Activated CD4-positive, alpha-beta memory T cell treated with anti-CD3 and anti-CD28 coated beads, Interleukin-2, amount 10 ng/mL, durations not matched to agents 7 days and 5 days (primary cell): ENCODE results near the gene OR7C1. TPM values are rescaled to one million over a fixed set of nuclear protein-coding genes. Genes with fewer than 3 reads are reported as not detected.

ENCODE experiments used
- CTCF ChIA-PET: fragments of 350-600 bp; sonication (Branson Sonifier 250); formaldehyde crosslinking; loops from one replicate; lab custom pipeline; 2021; ENCODE audit warnings: antibody characterized with exemption, inconsistent platforms; lab: Charles Lee
- POLR2A ChIA-PET: fragments of 350-600 bp; sonication (Branson Sonifier 250); formaldehyde crosslinking; loops from one replicate; lab custom pipeline; 2021; ENCODE audit warnings: antibody characterized with exemption; lab: Charles Lee
- DNase-seq: peaks from one replicate; pipeline ENCODE4 v3.0.0-alpha.2; 2020
- H3K27ac Mint-ChIP-seq: one replicate; pipeline ENCODE4 v1.8.0; 2021; ENCODE audit warnings: mild to moderate bottlenecking, mixed read lengths
- H3K27me3 Mint-ChIP-seq: one replicate; pipeline ENCODE4 v1.8.0; 2021; ENCODE audit warnings: mixed read lengths
- H3K36me3 Mint-ChIP-seq: one replicate; pipeline ENCODE4 v1.8.0; 2021; ENCODE audit warnings: low read depth, mixed read lengths
- H3K4me1 Mint-ChIP-seq: one replicate; pipeline ENCODE4 v1.8.0; 2021; ENCODE audit warnings: mixed read lengths
- H3K4me3 Mint-ChIP-seq: one replicate; pipeline ENCODE4 v1.8.0; 2021; ENCODE audit warnings: mild to moderate bottlenecking, mixed read lengths
- H3K9me3 Mint-ChIP-seq: one replicate; pipeline ENCODE4 v1.8.0; 2021; ENCODE audit warnings: mixed read lengths
- total RNA-seq, 2 experiments: library from RNA; stranded (reverse); gene quantifications; one replicate each; pipeline ENCODE4 v1.2.3, GENCODE V29; 2021

The OR7C1 gene
- not detected for total RNA-seq

GRCh38 chr19:14835011-14835410 is at the start of gene OR7C1, which contains the start of gene OR7A5:
TSS of gene OR7C1 (minus strand) at chr19:14835185. CDS start at chr19:14800136, 35,049 bp downstream.
TSS of gene OR7A5 (minus strand) at chr19:14835185. CDS start at chr19:14828241, 6,944 bp downstream.
- Mint-ChIP-seq H3K36me3 (no peaks in the 10 kb centered on the region), H3K9me3 (no peaks in the 10 kb centered on the region), H3K27ac (no peak within 1 kb of the TSS), H3K27me3 (no peaks in the 10 kb centered on the region), H3K4me1 (no peaks in the 10 kb centered on the region), H3K4me3 (no peak within 1 kb of the TSS)
- ChIA-PET POLR2A (no interaction called here), CTCF (no interaction called here)
- no peak for DNase-seq

GRCh38 chr19:14871619-14872230 is 36.7 kb upstream of the OR7C1 start:
- Mint-ChIP-seq H3K9me3 (no peaks in the 10 kb centered on the region), H3K4me1 (no peaks in the 10 kb centered on the region), H3K36me3 (no peaks in the 10 kb centered on the region), H3K4me3 (no peak overlapping the region), H3K27me3 (peaks cover 12% of the 10 kb centered on the region), H3K27ac (no peak overlapping the region)
- CTCF ChIA-PET, result no interaction called here
- DNase-seq, result no peak
- POLR2A ChIA-PET, result no interaction called here

- no peaks in the 10 kb centered on the region for H3K4me1 Mint-ChIP-seq
- H3K9me3 Mint-ChIP-seq, result no peaks in the 10 kb centered on the region
- no peak for DNase-seq
- H3K27me3 Mint-ChIP-seq, result peaks cover 18% of the 10 kb centered on the region
- H3K36me3 Mint-ChIP-seq, result no peaks in the 10 kb centered on the region
- ChIA-PET POLR2A (no interaction called here), CTCF (no interaction called here)
- no peak overlapping the region for H3K27ac Mint-ChIP-seq
- H3K4me3 Mint-ChIP-seq, result no peak overlapping the region
Observed at GRCh38 chr19:14868497-14868896, 33.5 kb upstream of the OR7C1 start.

- no peaks in the 10 kb centered on the region for H3K36me3 Mint-ChIP-seq
- ChIA-PET POLR2A (no interaction called here), CTCF (no interaction called here)
- H3K9me3 Mint-ChIP-seq, result no peaks in the 10 kb centered on the region
- no peak within 1 kb of the TSS for H3K4me3 Mint-ChIP-seq
- no peaks in the 10 kb centered on the region for H3K4me1 Mint-ChIP-seq
- peaks cover 11% of the 10 kb centered on the region for H3K27me3 Mint-ChIP-seq
- H3K27ac Mint-ChIP-seq, result no peak within 1 kb of the TSS
- no peak for DNase-seq
Observed at GRCh38 chr19:14848822-14849221, 13.8 kb upstream of the OR7C1 start, which contains the start of gene OR7A10. TSS of gene OR7A10 (minus strand) at chr19:14848922. CDS start at chr19:14841877, 7,045 bp downstream.

GRCh38 chr19:14843578-14843977 is 8.6 kb upstream of the OR7C1 start:
- no peaks in the 10 kb centered on the region for H3K4me1 Mint-ChIP-seq
- no peak overlapping the region for H3K27ac Mint-ChIP-seq
- ChIA-PET CTCF (no interaction called here), POLR2A (no interaction called here)
- no peak overlapping the region for H3K4me3 Mint-ChIP-seq
- DNase-seq, result no peak
- H3K27me3 Mint-ChIP-seq, result peaks cover 1% of the 10 kb centered on the region
- H3K9me3 Mint-ChIP-seq, result no peaks in the 10 kb centered on the region
- H3K36me3 Mint-ChIP-seq, result no peaks in the 10 kb centered on the region

GRCh38 chr19:14843169-14843568 is 8.2 kb upstream of the OR7C1 start:
- H3K27ac Mint-ChIP-seq, result no peak overlapping the region
- no peaks in the 10 kb centered on the region for H3K36me3 Mint-ChIP-seq
- peaks cover 1% of the 10 kb centered on the region for H3K27me3 Mint-ChIP-seq
- no peak for DNase-seq
- POLR2A ChIA-PET, result no interaction called here
- H3K4me1 Mint-ChIP-seq, result no peaks in the 10 kb centered on the region
- CTCF ChIA-PET, result no interaction called here
- no peaks in the 10 kb centered on the region for H3K9me3 Mint-ChIP-seq
- no peak overlapping the region for H3K4me3 Mint-ChIP-seq

GRCh38 chr19:14840206-14840605 is 5.2 kb upstream of the OR7C1 start:
- no peaks in the 10 kb centered on the region for H3K4me1 Mint-ChIP-seq
- no peaks in the 10 kb centered on the region for H3K36me3 Mint-ChIP-seq
- ChIA-PET CTCF (no interaction called here), POLR2A (no interaction called here)
- DNase-seq, result no peak
- no peak overlapping the region for H3K27ac Mint-ChIP-seq
- no peaks in the 10 kb centered on the region for H3K27me3 Mint-ChIP-seq
- H3K9me3 Mint-ChIP-seq, result no peaks in the 10 kb centered on the region
- H3K4me3 Mint-ChIP-seq, result no peak overlapping the region

- DNase-seq, result no peak
- no peaks in the 10 kb centered on the region for H3K36me3 Mint-ChIP-seq
- H3K27me3 Mint-ChIP-seq, result no peaks in the 10 kb centered on the region
- ChIA-PET POLR2A (no interaction called here), CTCF (interaction anchor here (0.6 kb wide), 1 partner anchor 371 kb away, joined by 3 read pairs; no protein-coding TSS in a partner anchor)
- no peaks in the 10 kb centered on the region for H3K4me1 Mint-ChIP-seq
- H3K4me3 Mint-ChIP-seq, result no peak overlapping the region
- H3K9me3 Mint-ChIP-seq, result no peaks in the 10 kb centered on the region
- no peak overlapping the region for H3K27ac Mint-ChIP-seq
Observed at GRCh38 chr19:14837391-14837790, 2.4 kb upstream of the OR7C1 start.

GRCh38 chr19:14830702-14831101 is 4.3 kb downstream of the OR7C1 start:
- POLR2A ChIA-PET, result no interaction called here
- CTCF ChIA-PET, result no interaction called here
- no peak overlapping the region for H3K4me3 Mint-ChIP-seq
- H3K27ac Mint-ChIP-seq, result no peak overlapping the region
- H3K27me3 Mint-ChIP-seq, result peaks cover 3% of the 10 kb centered on the region
- no peaks in the 10 kb centered on the region for H3K36me3 Mint-ChIP-seq
- no peaks in the 10 kb centered on the region for H3K4me1 Mint-ChIP-seq
- H3K9me3 Mint-ChIP-seq, result no peaks in the 10 kb centered on the region
- no peak for DNase-seq

- Mint-ChIP-seq H3K4me3 (no peak overlapping the region), H3K4me1 (no peaks in the 10 kb centered on the region), H3K9me3 (no peaks in the 10 kb centered on the region), H3K27me3 (peaks cover 6% of the 10 kb centered on the region), H3K36me3 (no peaks in the 10 kb centered on the region), H3K27ac (no peak overlapping the region)
- POLR2A ChIA-PET, result no interaction called here
- DNase-seq, result no peak
- CTCF ChIA-PET, result no interaction called here
Observed at GRCh38 chr19:14826006-14826405, 9.0 kb downstream of the OR7C1 start.

GRCh38 chr19:14821937-14822336 is 13.0 kb downstream of the OR7C1 start:
- no peaks in the 10 kb centered on the region for H3K4me1 Mint-ChIP-seq
- POLR2A ChIA-PET, result no interaction called here
- no peak overlapping the region for H3K4me3 Mint-ChIP-seq
- no peak overlapping the region for H3K27ac Mint-ChIP-seq
- no peak for DNase-seq
- no peaks in the 10 kb centered on the region for H3K36me3 Mint-ChIP-seq
- CTCF ChIA-PET, result no interaction called here
- H3K9me3 Mint-ChIP-seq, result no peaks in the 10 kb centered on the region
- peaks cover 6% of the 10 kb centered on the region for H3K27me3 Mint-ChIP-seq

GRCh38 chr19:14818588-14818987 is 16.4 kb downstream of the OR7C1 start:
- H3K4me1 Mint-ChIP-seq, result no peaks in the 10 kb centered on the region
- no peak overlapping the region for H3K27ac Mint-ChIP-seq
- no peaks in the 10 kb centered on the region for H3K27me3 Mint-ChIP-seq
- H3K4me3 Mint-ChIP-seq, result no peak overlapping the region
- ChIA-PET CTCF (no interaction called here), POLR2A (no interaction called here)
- DNase-seq, result no peak
- no peaks in the 10 kb centered on the region for H3K36me3 Mint-ChIP-seq
- H3K9me3 Mint-ChIP-seq, result no peaks in the 10 kb centered on the region

GRCh38 chr19:14817052-14817451 is 17.9 kb downstream of the OR7C1 start:
- POLR2A ChIA-PET, result no interaction called here
- no peaks in the 10 kb centered on the region for H3K4me1 Mint-ChIP-seq

GRCh38 chr19:14814982-14815652 is 19.9 kb downstream of the OR7C1 start:
- Mint-ChIP-seq H3K9me3 (no peaks in the 10 kb centered on the region), H3K27ac (no peak overlapping the region), H3K27me3 (no peaks in the 10 kb centered on the region), H3K4me3 (no peak overlapping the region), H3K4me1 (no peaks in the 10 kb centered on the region), H3K36me3 (no peaks in the 10 kb centered on the region)
- no peak for DNase-seq
- POLR2A ChIA-PET, result no interaction called here
- CTCF ChIA-PET, result no interaction called here

More at GRCh38 chr19:14817052-14817451, 17.9 kb downstream of the OR7C1 start:
- no peaks in the 10 kb centered on the region for H3K27me3 Mint-ChIP-seq
- H3K36me3 Mint-ChIP-seq, result no peaks in the 10 kb centered on the region
- H3K4me3 Mint-ChIP-seq, result no peak overlapping the region
- no peak overlapping the region for H3K27ac Mint-ChIP-seq
- no peaks in the 10 kb centered on the region for H3K9me3 Mint-ChIP-seq
- CTCF ChIA-PET, result no interaction called here
- no peak for DNase-seq
